Skeletal muscle tissue (tissue), 4 donors: ENCODE data around the gene PRKN. TPM values are rescaled to one million over a fixed set of nuclear protein-coding genes. Genes with fewer than 3 reads are reported as not detected.

Experiments used
- H3K27ac ChIP-seq: one replicate; pipeline ENCODE4 v1.7.0; 2013; ENCODE audit warnings: mild to moderate bottlenecking, low read depth, low read length, inconsistent platforms
- H3K27me3 ChIP-seq, 3 donors: one replicate each; pipeline ENCODE4 v1.7.0; 2013; ENCODE audit warnings: low read length in 3 of 3; ENCODE audit not compliant: control insufficient read depth in 3 of 3, insufficient read depth in 3 of 3
- H3K36me3 ChIP-seq, 3 donors: one replicate each; pipeline ENCODE4 v1.7.0; 2013; ENCODE audit warnings: low read length in 3 of 3; ENCODE audit not compliant: control insufficient read depth in 3 of 3, insufficient read depth in 3 of 3
- H3K4me1 ChIP-seq, 3 donors: one replicate each; pipeline ENCODE4 v1.7.0; 2013; ENCODE audit warnings: low read length in 3 of 3, mild to moderate bottlenecking in 3 of 3; ENCODE audit not compliant: control insufficient read depth in 3 of 3, insufficient read depth in 3 of 3
- H3K4me3 ChIP-seq, 3 donors: one replicate each; pipeline ENCODE4 v1.7.0; 2013; ENCODE audit warnings: low read length in 3 of 3
- H3K9ac ChIP-seq, 3 donors: one replicate each; pipeline ENCODE4 v1.7.0; 2013; ENCODE audit warnings: low read length in 3 of 3, mild to moderate bottlenecking in 3 of 3, moderate library complexity in 2 of 3, low read depth in 1 of 3
- H3K9me3 ChIP-seq, 3 donors: one replicate each; pipeline ENCODE4 v1.7.0; 2013; ENCODE audit warnings: low read length in 3 of 3; ENCODE audit not compliant: control insufficient read depth in 3 of 3
- total RNA-seq: library from RNA; depleted of rRNA; stranded (reverse); fragments of >200 nt; gene quantifications from one replicate; pipeline ENCODE4 v1.2.3, GENCODE V29; 2014
- donor health status: Osteomylitis.

PRKN gene
- total RNA-seq, 1 donor from 2014 or later, result 16.7 TPM

- H3K9me3 ChIP-seq, result no peaks in the 10 kb centered on the region
- no peaks in the 10 kb centered on the region for H3K4me1 ChIP-seq
- no peaks in the 10 kb centered on the region for H3K27me3 ChIP-seq
- no peak overlapping the region for H3K27ac ChIP-seq
- H3K4me3 ChIP-seq, result no peak overlapping the region
- no peak overlapping the region for H3K9ac ChIP-seq
- H3K36me3 ChIP-seq, result no peaks in the 10 kb centered on the region
Observed at GRCh38 chr6:161584621-161585340, 1142.8 kb downstream of the PRKN start.

GRCh38 chr6:161584051-161584450, 1143.5 kb downstream of the PRKN start:
- Histone ChIP-seq H3K36me3 (no peaks in the 10 kb centered on the region), H3K4me3 (no peak overlapping the region), H3K4me1 (no peaks in the 10 kb centered on the region), H3K9ac (no peak overlapping the region), H3K27ac (no peak overlapping the region), H3K27me3 (no peaks in the 10 kb centered on the region), H3K9me3 (no peaks in the 10 kb centered on the region)

- H3K4me1 ChIP-seq, result no peaks in the 10 kb centered on the region
- no peaks in the 10 kb centered on the region for H3K27me3 ChIP-seq
- H3K9ac ChIP-seq, result no peak overlapping the region
- no peak overlapping the region for H3K27ac ChIP-seq
- H3K36me3 ChIP-seq, result no peaks in the 10 kb centered on the region
- H3K9me3 ChIP-seq, result no peaks in the 10 kb centered on the region
- H3K4me3 ChIP-seq, result no peak overlapping the region
Observed at GRCh38 chr6:161583584-161583983, 1144.0 kb downstream of the PRKN start.

GRCh38 chr6:161578478-161578877, 1149.1 kb downstream of the PRKN start:
- Histone ChIP-seq H3K36me3 (no peaks in the 10 kb centered on the region), H3K4me3 (no peak overlapping the region), H3K4me1 (no peaks in the 10 kb centered on the region), H3K9ac (no peak overlapping the region), H3K9me3 (no peaks in the 10 kb centered on the region), H3K27me3 (no peaks in the 10 kb centered on the region), H3K27ac (no peak overlapping the region)

- Histone ChIP-seq H3K4me1 (no peaks in the 10 kb centered on the region), H3K4me3 (no peak overlapping the region), H3K9me3 (no peaks in the 10 kb centered on the region), H3K36me3 (no peaks in the 10 kb centered on the region), H3K9ac (no peak overlapping the region), H3K27ac (no peak overlapping the region), H3K27me3 (no peaks in the 10 kb centered on the region)
Observed at GRCh38 chr6:161575523-161576254, 1151.9 kb downstream of the PRKN start.

GRCh38 chr6:161568885-161569456, 1158.6 kb downstream of the PRKN start:
- H3K9ac ChIP-seq, result no peak overlapping the region
- no peaks in the 10 kb centered on the region for H3K4me1 ChIP-seq
- peaks cover 0 to 3% (median 0%) of the 10 kb centered on the region in 3 donors for H3K9me3 ChIP-seq
- no peak overlapping the region for H3K4me3 ChIP-seq
- no peak overlapping the region for H3K27ac ChIP-seq
- H3K27me3 ChIP-seq, result no peaks in the 10 kb centered on the region
- H3K36me3 ChIP-seq, result no peaks in the 10 kb centered on the region

GRCh38 chr6:161564952-161565351, 1162.6 kb downstream of the PRKN start:
- Histone ChIP-seq H3K9me3 (peaks cover 0 to 3% (median 0%) of the 10 kb centered on the region in 3 donors), H3K36me3 (no peaks in the 10 kb centered on the region), H3K4me1 (no peaks in the 10 kb centered on the region), H3K27me3 (no peaks in the 10 kb centered on the region), H3K27ac (no peak overlapping the region), H3K9ac (no peak overlapping the region), H3K4me3 (no peak overlapping the region)

GRCh38 chr6:161561908-161562307, 1165.7 kb downstream of the PRKN start:
- Histone ChIP-seq H3K27me3 (no peaks in the 10 kb centered on the region), H3K9me3 (peaks cover 0 to 3% (median 0%) of the 10 kb centered on the region in 3 donors), H3K36me3 (no peaks in the 10 kb centered on the region), H3K4me3 (no peak overlapping the region), H3K9ac (no peak overlapping the region), H3K27ac (no peak overlapping the region), H3K4me1 (no peaks in the 10 kb centered on the region)

GRCh38 chr6:161557333-161558107, 1170.0 kb downstream of the PRKN start:
- no peak overlapping the region for H3K4me3 ChIP-seq
- no peaks in the 10 kb centered on the region for H3K4me1 ChIP-seq
- peaks cover 0 to 6% (median 5%) of the 10 kb centered on the region in 3 donors for H3K9me3 ChIP-seq
- no peak overlapping the region for H3K9ac ChIP-seq
- no peak overlapping the region for H3K27ac ChIP-seq
- H3K36me3 ChIP-seq, result no peaks in the 10 kb centered on the region
- no peaks in the 10 kb centered on the region for H3K27me3 ChIP-seq
